NT2/D1 (cell line): ENCODE measurements around the gene ACP1.

Experiments
- SUZ12 ChIP-seq: IDR thresholded peaks from 2 replicates; pipeline ENCODE4 v1.6.1; 2011; ENCODE audit not compliant: insufficient read length, insufficient read depth; ENCODE audit errors: extremely low read depth
- YY1 ChIP-seq: IDR thresholded peaks from 2 replicates; pipeline ENCODE4 v1.6.1; 2011; ENCODE audit not compliant: insufficient read length, insufficient read depth

- TF ChIP-seq SUZ12: no peak
- TF ChIP-seq YY1: no peak
These were observed 40.6 kb downstream of the ACP1 start for GRCh38 chr2:305366-305765.
